PC-9 (cell line): Measurements from ENCODE around the gene ACTG1. TPM values are rescaled to one million over a fixed set of nuclear protein-coding genes. Genes with fewer than 3 reads are reported as not detected.
A peak's percentile ranks its signal among the peaks of the same experiment; 100 is the strongest.

Source experiments
- BruUV-seq: library from RNA; stranded (reverse); fragments of 400-500 nt; replicated peaks from 2 replicates; lab custom pipeline; 2021; lab: Mats Ljungman, UMichigan
- CTCF ChIA-PET: fragments of 300-600 bp; sonication (Branson Sonifier 250); formaldehyde crosslinking; loops from one replicate; lab custom pipeline; 2022; ENCODE audit warnings: antibody characterized with exemption; lab: Charles Lee
- POLR2A ChIA-PET: fragments of 300-600 bp; sonication (Branson Sonifier 250); formaldehyde crosslinking; loops from one replicate; lab custom pipeline; 2022; ENCODE audit warnings: antibody characterized with exemption; ENCODE audit not compliant: unreplicated experiment; lab: Charles Lee
- DNase-seq, 2 experiments: peaks; one replicate each; pipeline versions ENCODE4 v3.0.0 to v3.0.0-alpha.2; 2015 to 2022; ENCODE audit warnings: mixed read lengths in 1 of 2
- H2AFZ ChIP-seq: fragments of 200-600 bp; sonication (generic); 2 replicates; pipeline ENCODE4 v1.8.1; 2017; ENCODE audit warnings: antibody characterized with exemption
- H3F3A ChIP-seq: fragments of 200-600 bp; sonication (generic); 2 replicates; pipeline ENCODE4 v1.8.1; 2017; ENCODE audit warnings: antibody characterized with exemption, mild to moderate bottlenecking, low read depth; ENCODE audit not compliant: insufficient read depth
- H3K27ac ChIP-seq: fragments of 200-600 bp; sonication (generic); 2 replicates; pipeline ENCODE4 v1.6.1; 2016; ENCODE audit warnings: mixed run types
- H3K27me3 ChIP-seq: fragments of 200-600 bp; sonication (generic); 2 replicates; pipeline ENCODE4 v1.6.1; 2016; ENCODE audit warnings: low read depth, mixed run types; ENCODE audit not compliant: insufficient read depth
- H3K36me3 ChIP-seq: fragments of 200-600 bp; sonication (generic); 2 replicates; pipeline ENCODE4 v1.6.1; 2016; ENCODE audit warnings: low read depth, mixed run types
- H3K4me1 ChIP-seq: fragments of 200-600 bp; sonication (generic); replicated peaks from 2 replicates; pipeline ENCODE4 v1.6.1; 2016; ENCODE audit warnings: mixed run types; ENCODE audit not compliant: insufficient read depth
- H3K4me2 ChIP-seq: fragments of 200-600 bp; sonication (generic); 2 replicates; pipeline ENCODE4 v1.6.1; 2017; ENCODE audit warnings: mixed run types
- H3K4me3 ChIP-seq: fragments of 200-600 bp; sonication (generic); 2 replicates; pipeline ENCODE4 v1.6.1; 2016; ENCODE audit warnings: mixed run types
- H3K79me2 ChIP-seq: fragments of 200-600 bp; sonication (generic); 2 replicates; pipeline ENCODE4 v1.6.1; 2017; ENCODE audit warnings: low read depth, mixed run types
- H3K9me2 ChIP-seq: fragments of 200-600 bp; sonication (generic); 2 replicates; pipeline ENCODE4 v1.8.1; 2017; ENCODE audit warnings: mild to moderate bottlenecking; ENCODE audit not compliant: insufficient read depth
- H3K9me3 ChIP-seq: fragments of 200-600 bp; sonication (generic); 2 replicates; pipeline ENCODE4 v1.8.1; 2016; ENCODE audit warnings: low read depth; ENCODE audit not compliant: insufficient read depth
- H4K20me1 ChIP-seq: fragments of 200-600 bp; sonication (generic); 2 replicates; pipeline ENCODE4 v1.8.1; 2017; ENCODE audit not compliant: insufficient read depth
- CTCF ChIP-seq: fragments of 200-600 bp; sonication (generic); conservative IDR thresholded peaks from 2 replicates; pipeline ENCODE4 v1.6.1; 2017; ENCODE audit warnings: mixed run types, antibody characterized with exemption, mild to moderate bottlenecking, moderate library complexity
- EZH2 ChIP-seq: fragments of 200-600 bp; sonication (generic); IDR thresholded peaks from 2 replicates; pipeline ENCODE4 v1.8.0; 2017; ENCODE audit warnings: antibody characterized with exemption, low read depth
- intact Hi-C: fragments of 100-400 bp; cut with micrococcal nuclease; formaldehyde crosslinking; loops from one replicate; pipeline ENCODE4 v1.10.0; 2022; ENCODE audit not compliant: unreplicated experiment
- total RNA-seq: library from RNA; stranded (reverse); gene quantifications from 2 replicates; pipeline ENCODE4 v1.2.3, GENCODE V29; 2021

The ACTG1 gene
- total RNA-seq, 1 experiment from 2014 or later, result 3,629 TPM

GRCh38 chr17:81486199-81486810 is 26.3 kb downstream of the ACTG1 start:
- intact Hi-C loops, result loop anchor here (5.0 kb wide), 1 partner anchor 499 kb away; no protein-coding TSS in a partner anchor
- Histone ChIP-seq H3K4me2 (no peak overlapping the region), H3K4me1 (no peaks in the 10 kb centered on the region)

GRCh38 chr17:81484195-81484979 is 28.2 kb downstream of the ACTG1 start:
- peak overlapping the region; percentile 37; the same call in 1 of the 2 replicates for H3K4me3 ChIP-seq
- peak overlapping the region; percentile 66; the same call in 1 of the 2 replicates for H2AFZ ChIP-seq
- no peaks in the 10 kb centered on the region for H3F3A ChIP-seq
- ChIA-PET POLR2A (interaction anchor here (0.6 to 0.9 kb wide), 5 partner anchors 14 to 156 kb away, joined by 3 to 13 read pairs (median 7); partner anchors contain the start of gene BAHCC1), CTCF (interaction anchor here (0.5 to 1.0 kb wide), 14 partner anchors 11 to 1253 kb away, joined by 3 to 9 read pairs (median 4); partner anchors contain the start of gene BAHCC1)
- H3K9me3 ChIP-seq, result no peaks in the 10 kb centered on the region
- H3K79me2 ChIP-seq, result no peaks in the 10 kb centered on the region
- H3K4me1 ChIP-seq, result no peaks in the 10 kb centered on the region
- no peaks in the 10 kb centered on the region for H3K9me2 ChIP-seq
- no peaks in the 10 kb centered on the region for H4K20me1 ChIP-seq
- no peaks in the 10 kb centered on the region for H3K27me3 ChIP-seq
- DNase-seq, result peak in 1 of 2 experiments; percentile 90
- H3K27ac ChIP-seq, result no peak overlapping the region
- H3K36me3 ChIP-seq, result no peaks in the 10 kb centered on the region
- peak overlapping the region; percentile 71 for H3K4me2 ChIP-seq
- intact Hi-C loops, result loop anchor here (1.0 to 5.0 kb wide), 6 partner anchors 62 to 231 kb away; no protein-coding TSS in a partner anchor
- TF ChIP-seq CTCF, result peak; percentile 82
- no peak for TF ChIP-seq EZH2
- BruUV-seq, result no TSS peak

More at GRCh38 chr17:81486199-81486810, 26.3 kb downstream of the ACTG1 start:
- BruUV-seq, result no TSS peak
- H2AFZ ChIP-seq, result no peak overlapping the region
- H3K9me3 ChIP-seq, result no peaks in the 10 kb centered on the region
- H3K27ac ChIP-seq, result no peak overlapping the region
- no peaks in the 10 kb centered on the region for H3K9me2 ChIP-seq
- no peaks in the 10 kb centered on the region for H3K36me3 ChIP-seq
- H3F3A ChIP-seq, result no peaks in the 10 kb centered on the region
- H3K79me2 ChIP-seq, result no peaks in the 10 kb centered on the region
- TF ChIP-seq EZH2, result no peak
- TF ChIP-seq CTCF, result no peak
- ChIA-PET POLR2A (no interaction called here), CTCF (interaction anchor here (0.6 kb wide), 1 partner anchor 56 kb away, joined by 3 read pairs; no protein-coding TSS in a partner anchor)
- no peaks in the 10 kb centered on the region for H4K20me1 ChIP-seq
- DNase-seq, result no peak
- H3K4me3 ChIP-seq, result no peak overlapping the region
- no peaks in the 10 kb centered on the region for H3K27me3 ChIP-seq

- Histone ChIP-seq H3K4me1 (no peaks in the 10 kb centered on the region), H4K20me1 (no peaks in the 10 kb centered on the region), H3K27me3 (no peaks in the 10 kb centered on the region), H3K36me3 (no peaks in the 10 kb centered on the region), H3F3A (no peaks in the 10 kb centered on the region), H3K27ac (no peak overlapping the region), H3K9me3 (no peaks in the 10 kb centered on the region), H3K79me2 (no peaks in the 10 kb centered on the region), H2AFZ (no peak overlapping the region), H3K4me2 (peak overlapping the region; percentile 71; the same call in 1 of the 2 replicates), H3K9me2 (no peaks in the 10 kb centered on the region), H3K4me3 (no peak overlapping the region)
- POLR2A ChIA-PET, result interaction anchor here (0.6 kb wide), 1 partner anchor 91 kb away, joined by 5 read pairs; no protein-coding TSS in a partner anchor
- CTCF ChIA-PET, result no interaction called here
- TF ChIP-seq CTCF (no peak), EZH2 (no peak)
- intact Hi-C loops, result loop anchor here (1.0 to 5.0 kb wide), 6 partner anchors 62 to 231 kb away; no protein-coding TSS in a partner anchor
- DNase-seq, result no peak
- BruUV-seq, result no TSS peak
Observed at GRCh38 chr17:81483862-81484194, 28.8 kb downstream of the ACTG1 start.
